ENCODE data around the gene AGAP1.

Gene AGAP1

GRCh38 chr2:235492850-235493344 is 946 bp upstream of the AGAP1 start:
- no peak for DNase-seq

- no peak for DNase-seq
Measured at GRCh38 chr2:235493402-235493774, 455 bp upstream of the AGAP1 start.

- DNase-seq, result no peak
Measured at GRCh38 chr2:235494716-235495372, 1.0 kb downstream of the AGAP1 start.

- DNase-seq, result no peak
Measured at GRCh38 chr2:235495373-235496238, 1.8 kb downstream of the AGAP1 start.

- DNase-seq, result no peak
Measured at GRCh38 chr2:235496239-235496621, 2.4 kb downstream of the AGAP1 start.

GRCh38 chr2:235497096-235497495 is 3.3 kb downstream of the AGAP1 start:
- DNase-seq, result no peak

- no peak for DNase-seq
Measured at GRCh38 chr2:235498541-235498940, 4.7 kb downstream of the AGAP1 start.

GRCh38 chr2:235498946-235499812 is 5.3 kb downstream of the AGAP1 start:
- no peak for DNase-seq

GRCh38 chr2:235500110-235500760 is 6.4 kb downstream of the AGAP1 start:
- no peak for DNase-seq

GRCh38 chr2:235500761-235501672 is 7.2 kb downstream of the AGAP1 start:
- DNase-seq, result no peak

- no peak for DNase-seq
Measured at GRCh38 chr2:235501673-235502031, 7.8 kb downstream of the AGAP1 start.

- DNase-seq, result no peak
Measured at GRCh38 chr2:235502336-235502735, 8.5 kb downstream of the AGAP1 start.

- DNase-seq, result no peak
Measured at GRCh38 chr2:235504441-235505180, 10.8 kb downstream of the AGAP1 start.

GRCh38 chr2:235505181-235505741 is 11.4 kb downstream of the AGAP1 start:
- DNase-seq, result no peak

GRCh38 chr2:235506291-235506996 is 12.6 kb downstream of the AGAP1 start:
- no peak for DNase-seq

GRCh38 chr2:235506997-235507615 is 13.3 kb downstream of the AGAP1 start:
- DNase-seq, result no peak

GRCh38 chr2:235507928-235508327 is 14.1 kb downstream of the AGAP1 start:
- no peak for DNase-seq

- no peak for DNase-seq
Measured at GRCh38 chr2:235508371-235509160, 14.7 kb downstream of the AGAP1 start.

GRCh38 chr2:235510318-235510717 is 16.5 kb downstream of the AGAP1 start:
- DNase-seq, result no peak

All from activated effector memory CD4-positive, alpha-beta T cell treated with anti-CD3 and anti-CD28 coated beads, Interleukin-2, amount 50 U/mL, for 16 hours (primary cell).